ENCODE measurements around the gene SOX13.

DNA sequence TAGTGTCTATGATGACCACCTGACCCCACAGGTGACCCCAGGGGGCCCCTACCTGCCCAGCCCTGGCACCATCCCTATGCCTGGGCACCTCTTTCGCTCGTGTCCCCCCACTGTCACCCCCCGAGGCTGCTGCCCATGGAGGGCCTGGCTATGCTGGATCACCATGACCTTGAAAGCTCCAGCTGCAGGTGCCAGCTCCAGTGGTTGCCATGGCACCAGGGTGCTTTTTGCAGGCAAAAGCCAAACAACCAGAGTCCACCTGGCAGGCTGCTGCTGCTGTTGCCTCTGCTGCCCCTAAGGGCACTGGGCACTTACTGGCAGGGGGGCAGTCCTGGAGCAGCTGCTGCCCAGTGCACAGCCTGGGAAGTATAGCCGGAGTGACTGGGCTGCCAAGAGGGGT is 57.3 kb downstream of the SOX13 start:
- TF ChIP-seq POLR2A (IDR thresholded peaks at IDR 0.05; ENCODE audit: low read length) (no peak), GATA1 (IDR thresholded peaks at IDR 0.05; ENCODE audit: low read depth, low read length) (no peak)

Measured in erythroblast (primary cell).